NCI-H1417 (cell line): ENCODE results near the gene ZSCAN1.

Experiments
- DNase-seq, 3 experiments: peaks; one replicate each; lab custom pipeline; 2025; lab: John Stamatoyannopoulos, UW

Gene ZSCAN1

DNA sequence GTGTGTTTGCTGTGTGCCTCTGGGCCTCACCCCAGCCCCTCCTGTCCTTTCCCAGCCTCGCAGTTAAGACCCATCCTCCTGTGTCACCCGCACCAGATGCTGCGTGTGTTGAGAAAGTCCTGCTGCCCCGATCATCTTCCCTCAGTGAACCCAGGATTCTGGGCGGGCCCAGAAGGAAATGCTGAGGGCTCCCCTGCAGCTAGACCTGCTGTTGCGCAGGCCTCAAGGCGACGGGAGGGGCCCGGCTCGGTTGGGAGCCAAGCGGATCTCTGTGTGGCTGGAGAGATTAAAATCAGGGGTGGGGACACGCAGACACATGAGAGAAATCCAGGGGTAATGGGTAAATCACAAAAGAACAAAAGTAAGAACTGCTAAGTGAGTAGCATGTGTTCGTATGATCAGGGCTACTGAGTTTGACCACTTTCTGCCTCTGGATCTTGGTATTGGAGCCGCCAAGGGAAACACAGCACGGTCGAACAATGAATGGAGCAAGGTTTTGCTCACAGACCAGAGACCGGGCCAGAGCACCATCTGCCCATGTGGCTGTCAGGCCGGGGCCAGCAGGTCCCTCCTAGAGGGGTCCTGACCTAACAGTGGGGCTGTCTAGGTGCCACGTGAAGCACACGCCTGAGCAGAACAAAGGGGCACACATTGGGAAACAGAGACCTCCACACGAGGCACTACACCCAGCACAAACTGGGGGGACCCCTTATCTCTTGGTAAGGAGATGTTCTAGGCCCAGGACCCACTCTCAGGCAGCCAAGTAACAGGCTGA lies 7.1 kb downstream of the ZSCAN1 start:
- no peak for DNase-seq

GRCh38 chr19:58042495-58043340 lies 8.9 kb downstream of the ZSCAN1 start:
- no peak for DNase-seq

GRCh38 chr19:58044391-58044790 lies 10.6 kb downstream of the ZSCAN1 start:
- DNase-seq: no peak

- DNase-seq: no peak
Measured at GRCh38 chr19:58044886-58045285, 11.1 kb downstream of the ZSCAN1 start.

DNA sequence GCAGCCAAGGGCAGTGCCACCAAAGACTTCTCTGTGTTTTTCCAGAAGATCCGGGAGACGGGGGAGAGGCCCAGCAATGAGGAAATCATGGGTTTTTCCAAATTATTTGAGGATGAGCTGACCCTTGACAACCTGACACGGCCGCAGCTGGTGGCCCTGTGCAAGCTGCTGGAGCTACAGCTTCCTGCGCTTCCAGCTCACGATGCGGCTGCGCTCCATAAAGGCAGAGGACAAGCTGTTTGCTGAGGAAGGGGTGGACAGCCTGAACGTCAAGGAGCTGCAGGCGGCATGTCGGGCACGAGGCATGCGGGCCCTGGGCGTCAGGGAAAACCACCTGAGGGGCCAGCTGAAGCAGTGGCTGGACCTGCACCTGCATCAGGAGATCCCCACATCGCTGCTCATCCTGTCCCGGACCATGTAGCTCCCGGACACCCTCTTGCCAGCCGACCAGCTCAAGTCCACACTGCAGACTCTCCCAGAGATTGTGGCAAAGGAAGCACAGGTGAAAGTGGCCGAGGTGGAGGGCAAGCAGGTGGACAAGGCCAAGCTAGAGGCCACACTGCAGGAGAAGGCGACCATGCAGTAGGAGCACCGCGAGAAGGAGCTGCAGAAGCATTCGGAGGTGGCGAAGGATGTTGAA lies 11.7 kb downstream of the ZSCAN1 start:
- no peak for DNase-seq

GRCh38 chr19:58046856-58047255 lies 13.0 kb downstream of the ZSCAN1 start:
- no peak for DNase-seq

DNA sequence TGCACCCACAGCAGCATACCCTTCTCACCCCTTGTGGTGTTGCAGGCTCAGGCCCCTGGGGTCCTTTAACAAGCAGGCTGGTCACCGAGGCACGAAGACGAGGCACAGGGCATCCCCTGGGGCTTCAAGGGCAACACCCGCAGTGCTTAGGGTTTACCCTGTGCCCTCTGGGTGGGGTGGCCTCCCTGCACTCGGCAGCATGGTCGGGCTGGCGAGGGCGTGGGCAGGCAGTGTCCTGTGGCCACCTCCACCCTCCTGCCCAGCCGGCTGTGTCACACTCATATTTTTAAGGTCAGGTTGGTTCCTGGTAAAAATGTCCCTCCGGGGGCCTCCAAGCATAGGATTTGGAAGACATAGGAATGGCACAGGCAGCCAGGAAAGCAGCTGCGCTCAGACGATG lies 13.8 kb downstream of the ZSCAN1 start:
- no peak for DNase-seq

DNA sequence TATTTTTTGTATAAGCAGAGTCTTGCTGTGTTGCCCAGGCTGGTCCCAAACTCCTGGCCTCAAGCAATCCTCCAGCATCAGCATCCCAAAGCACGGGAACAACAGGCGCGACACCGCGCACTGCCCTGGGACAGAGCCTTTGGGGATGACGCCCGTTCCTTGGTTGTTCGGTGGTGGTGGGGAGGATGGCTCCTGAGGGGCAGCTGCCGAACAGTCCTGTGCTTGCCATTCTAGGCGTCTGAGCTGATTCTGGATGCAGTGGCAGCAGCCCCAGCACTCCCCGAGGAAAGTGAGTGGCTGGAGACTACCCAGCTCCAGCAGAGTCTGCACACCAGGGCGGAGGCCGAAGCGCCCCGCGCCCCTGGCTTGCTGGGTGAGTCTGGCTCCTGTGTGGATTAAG lies 18.4 kb downstream of the ZSCAN1 start:
- DNase-seq: no peak

- DNase-seq: no peak
Measured at GRCh38 chr19:58053480-58054156, 19.8 kb downstream of the ZSCAN1 start.

- DNase-seq: no peak
Measured at GRCh38 chr19:58054901-58055874, 21.4 kb downstream of the ZSCAN1 start.

DNA sequence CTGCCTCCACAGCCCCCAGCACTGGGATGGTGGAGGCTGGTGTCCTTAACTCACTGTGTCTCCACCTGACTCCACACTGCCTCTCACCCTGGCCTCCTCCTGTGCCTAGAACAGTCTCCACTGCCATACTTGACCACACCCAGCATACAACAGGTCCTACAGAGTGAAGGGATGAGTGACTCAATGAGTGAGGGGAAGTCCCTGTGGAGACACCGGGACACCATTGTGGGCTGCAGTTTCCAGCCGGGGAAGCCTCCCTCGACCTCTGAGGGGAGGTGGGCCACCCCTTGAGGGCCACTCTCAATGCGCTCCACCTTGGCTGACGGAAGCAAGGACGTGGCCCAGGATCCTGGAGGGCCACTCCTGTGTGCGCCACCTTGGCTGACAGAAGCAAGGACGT lies 22.4 kb downstream of the ZSCAN1 start:
- no peak for DNase-seq

GRCh38 chr19:58056861-58057260 lies 23.0 kb downstream of the ZSCAN1 start:
- no peak for DNase-seq

DNA sequence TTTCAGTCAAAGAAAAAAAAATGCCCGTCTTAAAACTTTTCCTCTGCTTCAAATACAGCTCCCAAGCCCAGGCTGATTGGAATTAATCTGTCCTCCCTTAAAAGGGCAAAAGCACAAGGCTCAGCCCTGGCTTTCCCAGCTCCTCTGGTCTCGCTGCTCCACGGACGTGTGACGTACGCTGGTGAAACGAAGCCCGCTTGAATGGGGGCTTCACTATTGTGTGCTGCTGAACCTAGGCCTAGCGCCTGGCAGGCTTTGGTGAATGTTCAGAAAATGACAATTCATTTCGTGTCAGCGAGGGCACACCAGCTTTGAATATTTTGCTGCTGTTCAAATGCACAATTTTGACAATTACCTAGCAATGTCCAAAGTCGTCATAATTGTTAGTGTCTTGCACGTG lies 24.6 kb downstream of the ZSCAN1 start:
- no peak for DNase-seq

DNA sequence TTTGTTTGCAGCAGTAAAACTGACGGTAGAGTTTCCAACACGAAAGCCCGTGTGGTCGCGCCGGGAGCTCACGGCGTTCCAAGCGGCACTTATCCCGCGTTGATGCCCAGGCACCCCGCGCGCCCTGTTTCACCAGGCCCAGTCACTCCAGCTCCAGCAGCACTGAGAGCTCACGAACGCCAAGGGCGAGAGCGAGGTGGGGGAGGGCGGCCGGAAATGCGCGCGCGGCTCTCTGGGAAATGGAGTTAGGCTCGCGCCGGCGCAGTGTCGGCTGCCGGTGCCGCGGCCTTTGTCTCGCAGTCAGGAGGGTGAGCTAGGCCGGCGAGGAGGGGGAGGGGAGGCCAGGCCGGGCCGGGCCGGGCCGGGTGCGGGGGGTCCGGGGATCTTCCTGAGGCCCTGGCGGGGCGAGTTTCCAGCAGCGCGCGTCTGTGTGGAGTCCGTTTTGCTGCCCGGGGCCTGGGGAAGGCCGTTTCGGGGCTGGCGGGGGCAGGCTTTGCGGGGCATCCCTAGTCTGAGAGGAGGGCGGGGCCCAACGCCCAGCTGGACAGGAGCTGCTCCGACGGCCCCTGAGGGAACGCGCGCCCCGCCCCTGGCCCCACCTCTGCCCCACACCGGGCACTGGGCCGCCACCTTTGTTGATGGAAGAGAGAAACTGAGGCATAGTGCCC lies 25.3 kb downstream of the ZSCAN1 start, which contains the start of gene ZNF135:
Gene ZNF135, plus strand, starts transcription at position 280 of the 668 bp plus-strand sequence. CDS start 721 bp downstream, outside the sequence.
- DNase-seq: peak; percentile 2 to 54 (median 10)

- DNase-seq: no peak
Measured at GRCh38 chr19:58059671-58060078, 25.9 kb downstream of the ZSCAN1 start.

GRCh38 chr19:58060231-58060630 lies 26.4 kb downstream of the ZSCAN1 start:
- DNase-seq: no peak

DNA sequence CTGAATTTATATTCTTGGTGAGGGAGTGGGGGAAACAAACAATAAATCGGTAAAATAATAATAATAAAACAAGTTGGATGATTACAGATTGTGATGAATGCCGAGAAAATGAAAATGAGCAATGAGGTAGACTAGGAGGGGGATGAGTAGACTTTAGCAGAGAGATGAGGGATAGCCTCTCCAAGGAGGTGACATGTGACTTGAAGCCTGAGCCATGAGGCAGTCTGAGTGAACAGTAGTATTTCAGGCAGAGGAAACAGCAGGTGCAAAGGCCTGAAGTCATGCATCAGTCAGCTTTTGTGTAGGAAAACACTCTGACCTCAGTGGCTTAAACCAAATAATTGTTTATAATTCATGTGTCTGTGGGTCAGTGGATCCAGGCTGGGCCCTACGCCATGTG lies 29.9 kb downstream of the ZSCAN1 start:
- DNase-seq: no peak

DNA sequence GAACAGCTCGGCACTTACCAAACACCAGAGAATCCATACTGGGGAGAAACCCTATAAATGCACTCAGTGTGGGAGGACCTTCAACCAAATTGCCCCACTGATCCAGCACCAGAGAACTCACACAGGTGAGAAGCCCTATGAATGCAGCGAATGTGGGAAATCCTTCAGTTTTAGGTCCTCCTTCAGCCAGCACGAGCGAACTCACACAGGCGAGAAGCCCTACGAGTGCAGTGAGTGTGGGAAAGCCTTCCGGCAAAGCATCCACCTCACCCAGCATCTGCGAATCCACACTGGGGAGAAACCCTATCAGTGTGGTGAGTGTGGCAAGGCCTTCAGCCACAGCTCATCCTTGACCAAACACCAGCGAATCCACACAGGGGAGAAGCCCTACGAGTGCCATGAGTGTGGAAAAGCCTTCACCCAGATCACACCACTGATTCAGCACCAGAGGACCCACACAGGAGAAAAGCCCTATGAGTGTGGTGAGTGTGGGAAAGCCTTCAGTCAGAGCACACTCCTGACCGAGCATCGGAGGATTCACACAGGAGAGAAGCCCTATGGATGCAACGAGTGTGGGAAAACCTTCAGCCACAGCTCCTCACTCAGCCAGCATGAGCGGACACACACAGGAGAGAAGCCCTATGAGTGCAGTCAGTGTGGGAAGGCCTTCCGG lies 33.6 kb downstream of the ZSCAN1 start:
- DNase-seq: no peak

GRCh38 chr19:58079792-58080191 lies 46.0 kb downstream of the ZSCAN1 start:
- no peak for DNase-seq

GRCh38 chr19:58083021-58083420 lies 49.2 kb downstream of the ZSCAN1 start:
- DNase-seq: no peak
